H1 (cell line): ENCODE measurements around the gene TTC5. TPM values are rescaled to one million over a fixed set of nuclear protein-coding genes. Genes with fewer than 3 reads are reported as not detected.

Experiments used
- CTCF ChIA-PET: fragments of 300-600 bp; sonication (Branson Sonifier 250); formaldehyde crosslinking; loops from one replicate; lab custom pipeline; 2021; ENCODE audit not compliant: partially characterized antibody; lab: Charles Lee
- POLR2A ChIA-PET: fragments of 300-600 bp; sonication (Branson Sonifier 250); formaldehyde crosslinking; loops from one replicate; lab custom pipeline; 2021; ENCODE audit warnings: inconsistent platforms; ENCODE audit not compliant: partially characterized antibody; lab: Charles Lee
- DNase-seq, 2 experiments: peaks; one replicate each; pipeline versions ENCODE4 v3.0.0 to v3.0.0-alpha.2; 2010 to 2022; ENCODE audit warnings: low spot score in 2 of 2, low read depth in 1 of 2, mixed read lengths in 1 of 2
- FAIRE-seq: peaks from 2 replicates; lab custom pipeline; 2011; peaks lifted over from hg19 to GRCh38; lab: Jason Lieb, UNC
- H2AFZ ChIP-seq: 2 replicates; pipeline ENCODE4 v1.8.1; 2012; ENCODE audit warnings: low read length, inconsistent platforms
- H2AK5ac ChIP-seq: 2 replicates; pipeline ENCODE4 v1.6.1; 2013; ENCODE audit warnings: low read depth, low read length
- H2BK120ac ChIP-seq: replicated peaks from 2 replicates; pipeline ENCODE3; 2013; ENCODE audit warnings: low read depth, low read length, inconsistent platforms
- H2BK12ac ChIP-seq: 2 replicates; pipeline ENCODE4 v1.6.1; 2013; ENCODE audit warnings: low read depth, low read length
- H2BK15ac ChIP-seq: 2 replicates; pipeline ENCODE4 v1.6.1; 2013; ENCODE audit warnings: low read length
- H2BK20ac ChIP-seq: 2 replicates; pipeline ENCODE4 v1.6.1; 2013; ENCODE audit warnings: low read length
- H2BK5ac ChIP-seq: 2 replicates; pipeline ENCODE4 v1.6.1; 2013; ENCODE audit warnings: low read depth, low read length
- H3K14ac ChIP-seq: 2 replicates; pipeline ENCODE4 v1.6.1; 2013; ENCODE audit warnings: inconsistent platforms; ENCODE audit not compliant: insufficient read length
- H3K18ac ChIP-seq: 2 replicates; pipeline ENCODE4 v1.6.1; 2013; ENCODE audit warnings: low read length; ENCODE audit errors: extremely low read depth
- H3K23ac ChIP-seq: 2 replicates; pipeline ENCODE4 v1.6.1; 2013; ENCODE audit warnings: inconsistent platforms; ENCODE audit not compliant: insufficient read length
- H3K23me2 ChIP-seq: 2 replicates; pipeline ENCODE4 v1.6.1; 2013; ENCODE audit warnings: low read depth, low read length
- H3K27ac ChIP-seq: 2 replicates; pipeline ENCODE4 v1.6.1; 2011; ENCODE audit warnings: low read depth, low read length, inconsistent platforms
- H3K27me3 ChIP-seq, 4 experiments: replicated peaks in 1 of 4; 1 replicate in 1 of 4; 2 replicates in 3 of 4; pipeline versions ENCODE4 v1.6.1 to v1.8.1; 2011 to 2013; ENCODE audit warnings: low read length in 3 of 4, mild to moderate bottlenecking in 3 of 4, inconsistent platforms in 2 of 4, mixed read lengths in 2 of 4, moderate library complexity in 1 of 4; ENCODE audit not compliant: control insufficient read depth in 3 of 4, insufficient read depth in 3 of 4; ENCODE audit errors: extremely low read depth in 1 of 4
- H3K36me3 ChIP-seq, 4 experiments: 2 replicates each; pipeline versions ENCODE4 v1.6.1 to v1.8.1; 2011 to 2013; ENCODE audit warnings: mild to moderate bottlenecking in 4 of 4, low read length in 3 of 4, moderate library complexity in 2 of 4, control low read depth in 1 of 4, inconsistent platforms in 1 of 4; ENCODE audit not compliant: insufficient read depth in 4 of 4, control insufficient read depth in 2 of 4
- H3K4ac ChIP-seq: replicated peaks from 2 replicates; pipeline ENCODE3; 2013; ENCODE audit warnings: low read length, low read depth, mixed read lengths, inconsistent platforms; ENCODE audit not compliant: insufficient read length
- H3K4me1 ChIP-seq, 4 experiments: replicated peaks in 1 of 4; 1 replicate in 1 of 4; 2 replicates in 3 of 4; pipeline versions ENCODE4 v1.6.1 to v1.8.1; 2011 to 2013; ENCODE audit warnings: low read length in 3 of 4, inconsistent platforms in 2 of 4, mixed read lengths in 1 of 4; ENCODE audit not compliant: insufficient read depth in 4 of 4, control insufficient read depth in 3 of 4
- H3K4me2 ChIP-seq, 2 experiments: 2 replicates each; pipeline versions ENCODE4 v1.6.1 to v1.8.1; 2011 to 2013; ENCODE audit warnings: low read depth in 2 of 2, low read length in 2 of 2, control low read depth in 1 of 2, inconsistent platforms in 1 of 2, mild to moderate bottlenecking in 1 of 2; ENCODE audit not compliant: insufficient read depth in 1 of 2
- H3K4me3 ChIP-seq, 4 experiments: fragments of 200-600, 300-600 bp in 1 of 4; sonication (generic), shearing (Covaris generic), sonication (Bioruptor Twin) in 1 of 4; 2 replicates each; pipeline versions ENCODE4 v1.5.1 to v1.8.1; 2011 to 2016; ENCODE audit warnings: low read length in 4 of 4, low read depth in 3 of 4, control low read depth in 2 of 4, inconsistent platforms in 2 of 4, mild to moderate bottlenecking in 2 of 4, mixed read lengths in 1 of 4, moderate library complexity in 1 of 4; ENCODE audit not compliant: insufficient read depth in 2 of 4; ENCODE audit errors: extremely low read depth in 1 of 4
- H3K56ac ChIP-seq: replicated peaks from 2 replicates; pipeline ENCODE3; 2013; ENCODE audit warnings: low read depth, mild to moderate bottlenecking, mixed read lengths, low read length, inconsistent platforms; ENCODE audit not compliant: insufficient read length
- H3K79me1 ChIP-seq: 2 replicates; pipeline ENCODE4 v1.6.1; 2013; ENCODE audit warnings: low read depth, low read length, control low read depth
- H3K79me2 ChIP-seq, 2 experiments: 2 replicates each; pipeline versions ENCODE4 v1.6.1 to v1.8.1; 2012 to 2013; ENCODE audit warnings: low read length in 2 of 2, mild to moderate bottlenecking in 2 of 2, inconsistent platforms in 1 of 2; ENCODE audit not compliant: insufficient read depth in 2 of 2, control insufficient read depth in 1 of 2
- H3K9ac ChIP-seq, 4 experiments: replicated peaks in 1 of 4; 1 replicate in 1 of 4; 2 replicates in 3 of 4; pipeline versions ENCODE4 v1.6.1 to v1.8.1; 2011 to 2013; ENCODE audit warnings: low read depth in 3 of 4, low read length in 3 of 4, control low read depth in 2 of 4, mild to moderate bottlenecking in 2 of 4, moderate library complexity in 2 of 4, inconsistent platforms in 1 of 4; ENCODE audit errors: extremely low read depth in 1 of 4
- H3K9me3 ChIP-seq, 2 experiments: 2 replicates each; pipeline versions ENCODE4 v1.6.1 to v1.8.1; 2012 to 2013; ENCODE audit warnings: mild to moderate bottlenecking in 2 of 2, moderate library complexity in 2 of 2, control low read depth in 1 of 2, inconsistent platforms in 1 of 2, low read depth in 1 of 2, low read length in 1 of 2, mixed read lengths in 1 of 2; ENCODE audit not compliant: insufficient read depth in 2 of 2
- H4K20me1 ChIP-seq, 2 experiments: replicated peaks in 1 of 2; 2 replicates each; pipeline versions ENCODE3 to v1.8.1; 2011 to 2013; ENCODE audit warnings: inconsistent platforms in 2 of 2, low read length in 2 of 2, mild to moderate bottlenecking in 1 of 2; ENCODE audit not compliant: insufficient read depth in 2 of 2, control insufficient read depth in 1 of 2
- H4K5ac ChIP-seq: 2 replicates; pipeline ENCODE4 v1.6.1; 2013; ENCODE audit warnings: low read length, low read depth, mixed read lengths, inconsistent platforms; ENCODE audit not compliant: insufficient read length
- H4K8ac ChIP-seq: 2 replicates; pipeline ENCODE4 v1.8.0; 2013; ENCODE audit warnings: mild to moderate bottlenecking, moderate library complexity, low read length, inconsistent platforms; ENCODE audit not compliant: insufficient read depth; ENCODE audit errors: extremely low read depth
- H4K91ac ChIP-seq: replicated peaks from 2 replicates; pipeline ENCODE3; 2013; ENCODE audit warnings: low read length, mixed read lengths, inconsistent platforms; ENCODE audit not compliant: insufficient read length
- CHD1 ChIP-seq: IDR thresholded peaks from 2 replicates; pipeline ENCODE4 v1.6.1; 2012; ENCODE audit warnings: low read depth, low read length, improper control_type of control experiment
- CREB1 ChIP-seq: IDR thresholded peaks from 2 replicates; pipeline ENCODE4 v1.6.1; 2012; ENCODE audit warnings: inconsistent platforms
- CTBP2 ChIP-seq: IDR thresholded peaks from 2 replicates; pipeline ENCODE4 v1.7.0; 2011; ENCODE audit warnings: borderline replicate concordance, mild to moderate bottlenecking, moderate library complexity, mixed read lengths, low read length; ENCODE audit not compliant: insufficient read depth, insufficient read length
- JUND ChIP-seq: IDR thresholded peaks from 2 replicates; pipeline ENCODE4 v1.6.1; 2011; ENCODE audit warnings: mild to moderate bottlenecking, improper control_type of control experiment, low read length
- MAX ChIP-seq: IDR thresholded peaks from 2 replicates; pipeline ENCODE4 v1.6.1; 2012; ENCODE audit warnings: inconsistent platforms
- NRF1 ChIP-seq: IDR thresholded peaks from 2 replicates; pipeline ENCODE4 v1.6.1; 2011; ENCODE audit warnings: mild to moderate bottlenecking, low read depth, low read length, improper control_type of control experiment
- PHF8 ChIP-seq: fragments of 200-600 bp; sonication (generic); conservative IDR thresholded peaks from 2 replicates; pipeline ENCODE4 v1.7.1; 2012; ENCODE audit warnings: low read depth, mild to moderate bottlenecking, inconsistent platforms, low read length, moderate library complexity
- POLR2AphosphoS5 ChIP-seq: IDR thresholded peaks from 2 replicates; pipeline ENCODE4 v1.6.1; 2011; ENCODE audit warnings: low read depth, low read length
- RNF2 ChIP-seq: fragments of 200-900, 300-1000 bp; sonication (generic); IDR thresholded peaks from 2 replicates; pipeline ENCODE4 v1.7.1; 2016; ENCODE audit warnings: borderline replicate concordance, low read depth, mild to moderate bottlenecking, antibody characterized with exemption, low read length; ENCODE audit not compliant: poor library complexity, severe bottlenecking; ENCODE audit errors: missing control alignments
- SIRT6 ChIP-seq: IDR thresholded peaks from one replicate; pipeline ENCODE4 v1.7.1; 2012; ENCODE audit warnings: low read length, inconsistent platforms
- TAF1 ChIP-seq: IDR thresholded peaks from 2 replicates; pipeline ENCODE4 v1.6.1; 2011; ENCODE audit warnings: mild to moderate bottlenecking, low read depth, low read length
- TEAD4 ChIP-seq: IDR thresholded peaks from 2 replicates; pipeline ENCODE4 v1.6.1; 2012; ENCODE audit warnings: low read depth, low read length, inconsistent platforms, mixed read lengths
- YY1 ChIP-seq: IDR thresholded peaks from 2 replicates; pipeline ENCODE4 v1.6.1; 2011; ENCODE audit warnings: low read depth, mild to moderate bottlenecking, low read length
- ZNF274 ChIP-seq: IDR thresholded peaks from 2 replicates; pipeline ENCODE4 v1.7.0; 2012; ENCODE audit warnings: low read length, borderline replicate concordance; ENCODE audit errors: extremely low read depth
- WGBS, 2 experiments: shearing (Covaris generic) in 1 of 2; methylation state at CpG; one replicate each; pipeline versions ENCODE4 v1.1.6 to v1.1.7; 2013 to 2015; ENCODE audit warnings: low lambda C conversion rate in 2 of 2, mixed read lengths in 2 of 2, inconsistent platforms in 1 of 2, low coverage in 1 of 2, missing lambda C conversion rate in 1 of 2; ENCODE audit not compliant: insufficient replicate concordance in 2 of 2, insufficient coverage in 1 of 2, insufficient read length in 1 of 2; ENCODE audit errors: extremely low coverage in 1 of 2, missing lambda C conversion rate in 1 of 2; 5-methylcytosine and 5-hydroxymethylcytosine counted together
- polyA plus RNA-seq, 7 experiments: library from polyadenylated mRNA; depleted of rRNA in 3 of 7; stranded (reverse) in 5 of 7; unstranded in 2 of 7; fragments of >200 nt in 5 of 7; fragments of 200-250 nt in 2 of 7; gene quantifications; 1 replicate in 5 of 7; 2 replicates in 1 of 7; 4 replicates in 1 of 7; pipeline versions ENCODE4 v1.2.1 to v1.2.3, GENCODE V29; 2011 to 2013; ENCODE audit warnings: missing spikeins in 2 of 7, mixed read lengths in 2 of 7
- total RNA-seq: library from RNA; stranded (reverse); fragmentation: NEBNext Ultra II Directional; extraction: Animal tissue kit (Norgen Biotek cat#: 25700); gene quantifications from 2 replicates; pipeline ENCODE4 v1.2.1, GENCODE V29; 2021
- TF ChIP-seq, protein P1 (sequence below): IDR thresholded peaks from 2 replicates; pipeline ENCODE4 v1.6.1; 2011; ENCODE audit warnings: low read depth, mild to moderate bottlenecking, low read length; ENCODE audit not compliant: insufficient read depth

TTC5 gene
- total and polyA plus RNA-seq, 2 of the 8 experiments (the other 6 are each of a cell fraction or from before 2014, with no cell fraction given): 9.1 to 18.0 TPM

DNA sequence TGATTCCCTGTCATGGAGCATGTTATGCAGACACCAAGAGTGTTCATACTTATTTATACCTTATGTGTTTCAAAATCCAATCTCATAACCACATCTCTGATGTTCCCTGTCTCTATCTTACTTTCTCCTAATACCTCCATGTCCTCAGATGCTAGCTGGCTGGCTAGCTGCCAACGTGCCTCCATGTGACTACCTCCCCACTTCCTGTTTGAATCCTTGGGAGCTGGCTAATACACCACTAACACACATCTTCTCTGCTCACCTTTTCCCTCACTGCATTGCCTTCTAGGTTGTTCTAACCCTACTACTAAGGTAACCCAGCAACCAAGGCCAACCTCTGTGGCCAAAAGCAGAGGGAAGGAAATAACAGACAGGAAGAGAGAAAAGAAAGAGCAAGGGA lies 27.3 kb downstream of the TTC5 start:
- Histone ChIP-seq H3K4ac (no peak overlapping the region), H2AK5ac (no peak overlapping the region), H3K27ac (no peak overlapping the region), H3K4me3 (no peak overlapping the region), H4K8ac (no peak overlapping the region), H2BK20ac (no peak overlapping the region), H3K36me3 (peaks cover 0 to 9% (median 0%) of the 10 kb centered on the region in 4 experiments; a peak in 1 of 8 replicates), H3K79me2 (no peaks in the 10 kb centered on the region), H3K9me3 (peaks cover 13 to 16% of the 10 kb centered on the region in 2 experiments; a peak in 3 of 4 replicates), H3K23ac (no peak overlapping the region), H2BK12ac (no peak overlapping the region), H4K5ac (no peak overlapping the region), H3K9ac (no peak overlapping the region), H3K4me2 (no peak overlapping the region), H3K14ac (no peak overlapping the region), H3K56ac (no peak overlapping the region), H3K27me3 (no peaks in the 10 kb centered on the region), H2AFZ (no peak overlapping the region), H2BK5ac (no peak overlapping the region), H4K20me1 (no peaks in the 10 kb centered on the region), H4K91ac (no peak overlapping the region), H2BK120ac (no peak overlapping the region), H3K79me1 (no peaks in the 10 kb centered on the region), H2BK15ac (no peak overlapping the region), H3K23me2 (no peaks in the 10 kb centered on the region), H3K4me1 (no peaks in the 10 kb centered on the region), H3K18ac (no peak overlapping the region)
- CTCF ChIA-PET: no interaction called here
- FAIRE-seq (no peak), DNase-seq (no peak)
- TF ChIP-seq CREB1 (no peak), CHD1 (no peak), YY1 (no peak), TEAD4 (no peak), ZNF274 (no peak), RNF2 (no peak), SIRT6 (no peak), MAX (no peak), CTBP2 (no peak), POLR2AphosphoS5 (no peak), PHF8 (no peak), JUND (no peak), NRF1 (no peak), TAF1 (no peak)
- TF ChIP-seq, protein P1, sequence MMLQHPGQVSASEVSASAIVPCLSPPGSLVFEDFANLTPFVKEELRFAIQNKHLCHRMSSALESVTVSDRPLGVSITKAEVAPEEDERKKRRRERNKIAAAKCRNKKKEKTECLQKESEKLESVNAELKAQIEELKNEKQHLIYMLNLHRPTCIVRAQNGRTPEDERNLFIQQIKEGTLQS: no peak
- POLR2A ChIA-PET: interaction anchor here (0.8 kb wide), 1 partner anchor 30 kb away, joined by 3 read pairs; no protein-coding TSS in a partner anchor
- WGBS, 2 experiments: 84% methylated on average over 1 of the region's 1 CpG; no CpG with 5 or more reads in 1 of the 2 experiments
